NCI-H1417 (cell line): ENCODE data around the gene SNRPB2.

ENCODE experiments used
- DNase-seq, 3 experiments: peaks; one replicate each; lab custom pipeline; 2025; lab: John Stamatoyannopoulos, UW

SNRPB2 gene

GRCh38 chr20:16732506-16733152 is 2.8 kb downstream of the SNRPB2 start:
- DNase-seq: no peak

- no peak for DNase-seq
Observed at GRCh38 chr20:16740365-16741072, 10.7 kb downstream of the SNRPB2 start.

GRCh38 chr20:16744178-16744807 is 14.5 kb downstream of the SNRPB2 start:
- no peak for DNase-seq

GRCh38 chr20:16745204-16745603 is 15.4 kb downstream of the SNRPB2 start:
- no peak for DNase-seq

GRCh38 chr20:16747291-16747811 is 17.5 kb downstream of the SNRPB2 start:
- peak in 2 of 3 experiments; percentile 13 to 22 for DNase-seq

GRCh38 chr20:16748308-16748900 is 18.6 kb downstream of the SNRPB2 start, which contains the start of gene OTOR:
Gene OTOR, plus strand, starts transcription at chr20:16748358. Its CDS starts 44 bp downstream, at chr20:16748402.
- DNase-seq: no peak

GRCh38 chr20:16749573-16749972 is 19.7 kb downstream of the SNRPB2 start:
- no peak for DNase-seq

- no peak for DNase-seq
Observed at GRCh38 chr20:16752082-16752481, 22.3 kb downstream of the SNRPB2 start.

GRCh38 chr20:16752901-16753300 is 23.1 kb downstream of the SNRPB2 start:
- DNase-seq: no peak

GRCh38 chr20:16758454-16759180 is 28.8 kb downstream of the SNRPB2 start:
- DNase-seq: no peak

- DNase-seq: no peak
Observed at GRCh38 chr20:16759181-16759563, 29.3 kb downstream of the SNRPB2 start.

GRCh38 chr20:16760431-16761304 is 30.8 kb downstream of the SNRPB2 start:
- DNase-seq: no peak

GRCh38 chr20:16761305-16761829 is 31.5 kb downstream of the SNRPB2 start:
- DNase-seq: peak; percentile 36 to 88 (median 52)

- DNase-seq: no peak
Observed at GRCh38 chr20:16764560-16764959, 34.7 kb downstream of the SNRPB2 start.

GRCh38 chr20:16771213-16771612 is 41.4 kb downstream of the SNRPB2 start:
- no peak for DNase-seq

GRCh38 chr20:16775961-16776360 is 46.1 kb downstream of the SNRPB2 start:
- DNase-seq: no peak

GRCh38 chr20:16777126-16777525 is 47.3 kb downstream of the SNRPB2 start:
- no peak for DNase-seq

GRCh38 chr20:16778159-16778558 is 48.3 kb downstream of the SNRPB2 start:
- no peak for DNase-seq

- no peak for DNase-seq
Observed at GRCh38 chr20:16781496-16781895, 51.7 kb downstream of the SNRPB2 start.

GRCh38 chr20:16785226-16785625 is 55.4 kb downstream of the SNRPB2 start:
- DNase-seq: no peak
